HUDEP-2 (cell line): ENCODE results near the gene PCGF3.
A peak's percentile ranks its signal among the peaks of the same experiment; 100 is the strongest.
"Not testable (repeated sequence)": the region's sequence is repeated elsewhere in the genome, so short reads cannot be mapped to it uniquely, and the experiment has no call there.

Experiments used
- DNase-seq, 76 experiments: peaks; one replicate each; lab custom pipeline; 2025; ENCODE audit not compliant: unreplicated experiment in 76 of 76; lab: John Stamatoyannopoulos, UW

PCGF3 gene

DNA sequence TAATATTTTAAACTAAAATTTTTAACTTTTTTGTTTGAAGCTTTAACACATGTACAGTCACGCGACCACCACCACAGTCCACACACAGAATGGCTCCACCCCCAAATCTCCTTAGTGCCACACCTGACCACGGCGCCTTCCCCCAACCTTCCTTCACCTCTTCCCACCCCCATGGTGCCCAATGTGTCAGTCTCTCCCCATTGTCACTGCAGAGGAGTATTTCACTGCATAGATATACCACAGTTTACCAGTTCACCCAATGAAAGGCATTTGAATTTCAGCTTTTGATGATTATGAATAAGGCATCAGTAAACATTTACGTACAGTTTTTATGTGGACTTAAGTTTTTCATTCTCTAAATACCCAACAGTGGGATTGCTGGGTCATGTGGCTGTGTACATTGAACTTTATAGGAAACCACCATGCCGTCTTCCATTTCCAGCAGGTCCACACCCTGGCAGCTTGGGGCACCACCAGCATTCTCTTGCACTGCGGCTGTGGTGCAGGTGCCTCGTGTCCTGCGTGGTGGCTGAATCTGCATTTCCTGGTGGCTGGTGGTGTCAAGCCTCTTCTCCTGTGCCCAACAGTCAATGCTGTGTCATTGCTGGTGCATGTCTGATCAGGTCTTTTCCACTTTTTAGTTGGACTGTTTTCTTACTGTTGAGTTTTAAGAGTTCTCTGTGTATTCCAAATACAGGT lies 71.3 kb downstream of the PCGF3 start:
- DNase-seq, result no peak

DNA sequence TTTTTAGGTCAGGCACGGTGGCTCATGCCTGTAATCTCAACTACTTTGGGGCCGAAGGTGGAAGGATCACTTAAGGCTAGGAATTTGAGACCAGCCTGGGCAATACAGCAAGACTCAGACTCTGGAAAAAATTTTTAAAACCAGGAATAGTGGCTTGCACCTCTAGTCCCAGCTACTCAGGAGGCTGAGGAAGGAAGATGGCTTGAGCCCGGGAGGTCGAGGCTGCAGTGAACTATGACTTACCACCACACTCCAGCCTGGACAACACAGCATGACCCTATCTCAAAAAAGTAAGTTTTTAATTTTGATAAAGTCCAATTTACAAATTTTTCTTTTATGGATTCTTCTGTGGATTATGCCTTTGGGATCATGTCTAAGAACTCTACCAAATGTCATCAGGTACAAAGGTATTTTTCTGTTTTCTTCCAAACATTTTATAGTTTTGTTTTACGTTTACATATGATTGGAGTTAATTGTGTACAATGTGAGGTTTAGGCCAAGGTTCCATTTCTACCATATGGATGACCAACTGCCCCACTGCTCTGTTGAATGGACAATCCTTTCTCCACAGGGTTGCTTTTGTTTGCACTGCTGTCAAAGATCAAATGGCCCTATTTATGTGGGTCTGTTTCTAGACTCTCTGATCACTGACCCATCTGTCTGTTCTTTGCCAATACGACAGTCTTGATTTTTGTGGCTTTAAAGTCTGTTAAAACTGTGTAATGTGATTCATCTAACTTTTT lies 72.1 kb downstream of the PCGF3 start:
- no peak for DNase-seq

DNA sequence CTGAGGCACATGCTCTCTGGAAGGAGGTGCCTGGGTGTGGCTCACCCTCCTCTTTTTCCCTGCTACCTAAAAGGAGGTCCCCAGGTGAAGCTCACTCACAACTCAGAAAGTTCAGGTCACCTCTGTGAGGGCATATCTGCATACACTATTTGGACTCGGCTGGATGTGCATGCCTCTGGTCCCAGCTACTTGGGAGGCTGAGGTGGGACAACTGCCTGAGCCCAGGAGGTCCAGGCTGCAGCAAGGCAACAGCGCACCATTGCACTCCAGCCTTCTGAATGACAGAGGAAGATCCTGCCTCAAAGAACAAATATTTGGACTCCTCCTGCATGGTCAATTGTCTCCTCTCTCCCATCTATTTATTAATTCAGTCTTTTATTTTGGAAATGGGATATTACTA lies 73.9 kb downstream of the PCGF3 start:
- DNase-seq, result no peak

DNA sequence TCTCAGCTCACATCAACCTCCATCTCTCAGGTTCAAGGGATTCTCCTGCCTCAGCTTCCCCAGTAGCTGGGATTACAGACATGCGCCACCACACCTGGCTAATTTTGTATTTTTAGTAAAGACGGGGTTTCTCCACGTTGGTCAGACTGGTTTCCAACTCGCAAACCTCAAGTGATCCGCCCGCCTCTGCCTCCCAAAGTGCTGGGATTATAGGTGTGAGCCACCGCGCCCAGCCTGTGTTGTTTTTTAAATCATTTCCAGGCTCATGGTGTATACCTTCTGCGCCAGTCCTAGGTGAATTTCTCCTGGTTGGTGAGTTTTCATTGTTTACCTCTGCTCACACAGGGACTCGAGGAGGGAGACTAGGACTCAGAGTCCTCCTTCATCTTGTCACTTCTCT lies 74.6 kb downstream of the PCGF3 start:
- DNase-seq, result not testable (repeated sequence)

DNA sequence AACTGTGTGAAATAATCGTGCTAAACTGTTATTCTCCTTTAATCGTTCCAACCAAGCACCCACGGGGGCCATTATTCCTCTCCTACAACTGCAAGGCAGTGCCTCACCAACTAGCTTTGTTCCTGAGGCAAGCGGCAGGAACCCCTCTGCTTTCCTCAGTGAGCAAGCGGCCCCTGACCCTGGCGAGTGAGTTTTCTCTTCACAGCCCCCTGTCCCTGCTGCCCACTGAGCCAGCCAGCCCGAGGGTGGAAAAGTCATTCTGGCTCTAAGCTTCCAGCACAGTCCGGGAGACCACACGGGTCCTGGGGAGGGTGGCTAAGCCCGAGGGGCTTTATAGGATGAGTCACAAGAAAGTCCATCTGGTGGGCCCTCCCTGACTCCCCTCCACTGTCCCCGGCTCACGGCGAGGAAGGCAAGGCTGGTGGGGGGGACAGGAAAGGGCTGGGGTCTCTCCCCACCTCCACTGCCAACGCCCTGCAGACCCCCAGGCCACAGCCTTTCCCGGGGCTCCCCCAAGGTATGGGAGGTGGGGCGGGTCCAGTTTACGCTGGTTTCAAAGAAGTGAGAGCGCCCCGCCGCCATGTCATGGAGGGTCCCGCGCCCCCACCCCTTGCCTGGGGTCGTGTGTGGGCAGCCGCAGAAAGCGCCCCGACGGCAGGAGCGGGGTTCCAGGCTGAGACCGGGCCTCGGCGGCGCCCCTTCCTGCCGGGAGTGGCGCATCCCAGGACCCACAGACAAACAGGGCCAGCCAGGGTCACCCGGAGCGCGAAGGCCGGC lies 75.3 kb downstream of the PCGF3 start:
- DNase-seq, result no peak

DNA sequence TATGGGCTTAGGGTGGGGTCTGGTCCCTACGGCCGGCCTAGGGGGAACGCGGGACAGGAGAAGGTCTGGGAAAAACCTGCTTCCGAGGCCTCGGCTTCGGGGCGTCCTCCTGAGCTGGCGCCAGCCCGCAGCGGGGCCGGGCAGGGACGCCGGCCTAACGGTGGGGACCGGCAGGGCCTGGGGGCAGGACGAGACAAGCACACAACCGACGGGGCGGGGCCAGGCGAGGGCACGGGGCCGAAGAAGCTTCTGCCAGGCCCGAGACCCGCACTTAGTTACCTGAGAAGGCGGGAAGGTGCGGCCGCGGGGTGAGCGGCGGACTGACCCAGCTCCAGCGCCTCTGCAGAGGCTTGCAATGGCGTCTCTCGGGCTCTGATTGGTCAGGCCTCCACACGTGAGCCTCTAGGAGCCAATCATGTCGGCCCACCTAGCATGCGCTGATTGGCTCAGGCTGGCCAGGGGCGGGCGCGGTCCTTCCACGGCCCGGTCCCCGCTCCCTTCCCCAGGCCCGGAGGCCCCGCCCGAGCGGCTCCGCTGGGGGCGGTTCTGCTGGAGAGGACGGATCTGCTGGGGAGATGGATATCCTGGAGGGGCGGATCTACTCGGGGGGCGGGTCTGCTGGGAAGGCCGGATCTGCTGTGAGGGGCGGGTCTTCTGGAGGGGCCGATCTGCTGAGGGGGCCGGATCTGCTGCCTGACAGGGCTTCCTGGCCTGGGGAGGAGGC lies 76.0 kb downstream of the PCGF3 start:
- DNase-seq, result peak in 75 of 76 experiments; percentile 84 to 100 (median 98)

DNA sequence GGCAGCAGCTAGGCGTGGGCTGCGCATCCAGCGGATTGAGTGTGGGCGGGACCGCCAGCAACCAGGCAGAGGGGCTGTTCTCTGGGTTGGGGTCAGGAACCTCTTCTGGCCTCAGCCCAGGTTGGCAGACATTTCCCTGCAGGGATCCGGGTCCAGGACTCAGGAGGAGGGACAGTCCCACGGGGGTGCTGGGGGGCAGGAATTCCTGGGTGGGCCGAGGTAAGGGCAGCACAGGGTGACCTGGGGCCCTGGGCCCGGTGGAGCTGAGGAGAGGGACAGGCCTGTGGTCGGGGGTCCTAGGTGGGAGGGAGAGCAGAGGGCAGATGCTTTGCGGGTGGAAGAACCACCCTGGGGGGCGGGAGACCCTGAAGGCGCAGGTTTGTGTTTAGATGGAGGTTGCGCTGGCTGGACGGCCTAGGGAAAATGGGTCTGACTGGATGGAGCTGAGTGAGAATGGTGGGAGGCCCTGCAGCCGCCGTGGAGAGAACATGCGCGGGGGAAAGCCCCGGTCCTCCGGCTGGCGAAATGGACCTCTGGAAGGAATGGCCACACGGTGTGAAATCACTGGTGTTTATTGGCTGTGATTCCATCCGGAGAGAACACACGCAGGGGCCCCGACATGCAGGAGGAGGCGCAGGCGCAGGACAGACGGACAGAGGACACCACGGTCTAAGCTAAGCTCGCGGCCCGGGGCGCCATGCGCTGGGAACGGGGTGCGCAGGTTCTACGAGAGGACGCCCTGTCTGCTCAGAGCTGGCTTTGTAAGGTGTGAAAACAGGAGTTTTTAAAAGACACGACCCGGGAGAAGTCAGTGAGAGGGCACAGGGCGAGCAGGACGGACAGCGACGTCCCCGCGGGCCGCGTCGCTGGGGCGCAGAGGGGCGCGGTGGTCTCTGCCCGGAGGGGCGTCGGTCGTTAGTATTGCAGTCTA lies 79.0 kb downstream of the PCGF3 start:
- no peak for DNase-seq

DNA sequence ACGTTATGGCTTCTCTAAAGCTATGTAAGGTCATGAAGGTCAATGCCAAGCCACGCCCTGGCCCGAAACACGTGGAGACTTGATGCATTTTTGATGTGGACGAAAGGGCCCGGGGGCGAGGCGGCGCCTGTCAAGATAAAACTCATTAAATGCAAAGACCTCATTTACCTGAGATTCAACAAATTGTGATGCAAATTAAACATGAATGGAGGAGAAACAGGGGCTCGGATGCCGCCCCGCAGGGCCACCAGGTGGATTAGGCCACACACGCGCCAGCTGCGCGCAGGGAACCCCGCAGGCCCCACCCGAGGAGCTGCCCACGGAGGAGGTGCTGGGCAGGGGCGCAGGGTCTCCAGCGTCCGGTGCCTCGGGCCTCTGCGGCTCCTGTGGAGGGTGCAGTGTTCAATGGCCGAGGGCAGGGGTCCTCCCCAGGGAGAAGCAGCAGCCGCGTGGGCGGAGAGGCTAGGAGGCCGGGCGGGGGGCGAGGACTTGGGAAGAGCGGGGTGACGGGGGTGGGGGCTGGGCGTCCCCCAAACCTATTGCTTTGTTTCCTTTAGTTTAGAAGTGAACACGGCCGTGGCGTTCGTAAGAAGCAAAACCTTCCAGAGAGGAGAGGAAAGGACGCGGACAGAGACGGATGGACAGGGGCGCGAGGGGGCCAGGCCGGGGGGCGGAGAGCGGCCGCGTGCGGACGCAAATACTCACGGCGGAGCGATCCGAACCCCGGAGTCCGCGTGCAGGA lies 79.9 kb downstream of the PCGF3 start:
- peak in 1 of 76 experiments; percentile 7 for DNase-seq

DNA sequence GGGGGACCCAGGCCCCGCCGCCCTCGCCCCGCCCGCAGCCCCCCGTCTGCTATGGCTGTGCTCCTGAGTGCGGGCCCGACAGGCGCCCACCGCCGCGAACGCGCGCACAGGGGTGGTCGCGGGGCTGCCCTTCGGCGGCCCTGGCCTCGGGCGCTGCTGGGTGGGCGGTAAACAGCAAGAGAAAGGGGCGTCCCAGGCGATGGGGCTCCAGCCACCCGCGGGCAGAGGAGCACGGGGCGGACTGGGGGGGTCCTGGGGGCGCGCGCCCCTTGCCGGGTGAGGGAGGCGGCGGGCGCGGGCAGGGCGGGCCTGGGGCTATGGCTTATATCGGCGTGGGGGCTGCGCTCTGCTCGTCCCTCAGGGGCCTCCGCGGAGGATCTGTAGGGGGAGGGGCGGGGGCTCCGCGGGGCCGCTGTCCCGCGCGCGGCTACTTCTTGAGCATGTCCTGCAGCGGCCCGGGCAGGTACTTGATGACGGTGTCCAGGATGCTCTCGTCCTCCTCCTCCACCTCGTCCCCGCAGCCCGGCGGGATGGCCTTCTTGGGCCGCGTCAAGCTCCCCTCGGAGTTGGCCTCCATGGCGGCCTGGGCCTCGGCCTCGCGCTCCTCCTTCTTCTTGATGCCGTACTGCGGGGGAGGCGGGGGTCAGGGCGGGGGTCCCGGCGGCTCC lies 80.6 kb downstream of the PCGF3 start:
- no peak for DNase-seq

DNA sequence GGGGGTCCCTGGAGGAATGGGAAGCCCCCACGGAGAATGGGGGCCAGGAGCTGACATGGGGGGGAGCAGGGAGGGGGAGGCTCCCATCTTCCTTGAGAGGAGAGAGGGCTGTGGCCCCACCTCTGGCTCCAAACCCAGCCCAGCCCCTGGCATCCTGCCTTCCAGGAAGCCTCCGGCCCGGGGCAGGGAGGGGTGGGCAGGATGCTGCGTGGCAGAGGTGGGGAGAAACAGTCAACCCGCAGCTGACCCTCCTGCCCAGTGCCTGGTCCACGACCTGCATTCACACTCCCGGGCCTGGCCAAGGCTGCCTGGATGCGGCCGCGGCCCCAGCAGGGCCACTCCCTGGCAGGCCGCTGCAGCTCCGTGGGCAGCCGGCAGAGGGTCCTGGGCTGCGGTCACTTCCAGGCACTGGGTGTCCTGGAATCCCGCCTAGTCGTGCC lies 81.2 kb downstream of the PCGF3 start:
- no peak for DNase-seq

DNA sequence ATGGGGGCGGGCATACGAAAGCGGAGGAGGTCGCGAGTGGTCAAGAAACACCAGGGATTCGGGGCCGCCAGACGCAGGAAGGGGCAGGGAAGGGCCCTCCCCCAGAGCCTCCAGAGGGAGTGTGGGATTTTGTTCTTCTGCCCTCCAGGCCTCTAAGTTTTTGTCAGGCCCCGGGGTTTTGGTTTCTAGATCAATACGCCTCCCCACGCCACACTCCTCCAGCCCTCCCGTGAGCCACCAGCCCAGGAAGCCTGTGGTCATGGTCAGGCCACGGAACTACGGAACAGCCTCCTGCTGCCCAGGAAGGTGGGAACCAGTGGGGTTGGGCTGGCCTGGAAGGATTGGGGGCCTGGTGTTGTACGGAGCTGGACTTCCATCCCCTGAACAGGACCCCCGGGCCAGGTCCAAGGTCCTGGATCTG lies 81.9 kb downstream of the PCGF3 start:
- DNase-seq, result no peak

DNA sequence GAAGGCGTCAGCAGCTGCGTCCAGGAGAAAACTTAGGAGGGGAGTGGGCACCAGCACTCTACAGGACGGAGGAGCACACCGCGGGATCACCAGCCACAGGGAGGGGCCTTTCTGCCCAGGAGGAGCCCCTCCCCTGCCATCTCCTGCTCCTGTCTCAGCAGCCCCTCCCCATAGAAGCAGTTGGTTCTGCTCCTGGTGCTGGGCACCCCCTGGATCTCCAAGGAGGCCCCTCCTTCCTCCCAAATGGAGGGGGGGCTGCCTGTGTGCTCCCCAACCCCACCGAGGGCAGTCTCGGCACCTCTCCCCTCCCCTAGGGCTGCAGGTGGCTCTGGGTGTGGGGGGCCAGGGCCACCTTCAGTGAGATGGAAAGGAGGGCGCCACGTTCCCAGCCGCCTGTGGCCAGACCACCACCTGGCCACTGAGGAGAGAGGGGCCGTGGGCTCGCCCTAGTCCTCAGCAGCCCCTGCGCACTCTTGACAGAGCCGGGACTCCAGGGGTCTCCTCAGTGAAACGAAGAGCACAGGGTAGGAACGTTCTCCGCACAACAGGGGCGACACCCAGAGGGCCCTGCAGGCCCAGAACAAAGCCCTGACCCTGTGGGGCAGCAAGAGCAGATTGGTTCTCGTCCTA lies 82.5 kb downstream of the PCGF3 start:
- DNase-seq, result no peak

DNA sequence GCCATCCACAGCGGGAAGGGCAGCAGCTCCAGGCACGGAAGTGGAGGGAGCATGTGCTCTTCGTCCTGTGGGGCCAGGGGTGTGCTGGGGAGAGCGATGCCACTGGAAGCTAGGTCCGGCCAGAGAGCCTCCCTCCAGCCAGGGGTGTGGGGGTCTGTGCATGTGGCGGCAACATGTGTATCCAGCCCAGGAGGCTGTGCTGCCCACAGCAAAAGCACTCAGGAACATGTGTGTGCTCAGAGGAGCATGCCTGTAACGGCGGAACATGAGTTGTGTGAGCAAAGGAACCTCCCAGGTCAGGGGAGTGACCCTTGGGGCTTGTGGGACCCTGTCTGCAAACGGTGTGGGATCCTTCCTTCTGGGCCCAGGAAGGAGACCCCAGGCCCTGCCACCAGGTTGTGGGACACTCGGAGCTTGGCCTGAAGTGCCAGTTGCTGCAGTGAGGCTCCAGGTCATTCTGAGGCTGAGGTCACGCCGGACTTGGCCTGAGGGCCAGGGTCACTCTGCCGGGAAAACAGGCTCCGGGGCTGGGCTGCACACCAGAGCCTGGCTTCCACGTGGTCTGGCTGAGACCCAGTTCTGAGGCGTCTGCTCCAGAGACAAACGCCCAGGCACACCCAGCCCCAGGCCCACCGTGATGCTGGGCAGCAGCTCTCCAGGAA lies 83.1 kb downstream of the PCGF3 start:
- DNase-seq, result no peak

DNA sequence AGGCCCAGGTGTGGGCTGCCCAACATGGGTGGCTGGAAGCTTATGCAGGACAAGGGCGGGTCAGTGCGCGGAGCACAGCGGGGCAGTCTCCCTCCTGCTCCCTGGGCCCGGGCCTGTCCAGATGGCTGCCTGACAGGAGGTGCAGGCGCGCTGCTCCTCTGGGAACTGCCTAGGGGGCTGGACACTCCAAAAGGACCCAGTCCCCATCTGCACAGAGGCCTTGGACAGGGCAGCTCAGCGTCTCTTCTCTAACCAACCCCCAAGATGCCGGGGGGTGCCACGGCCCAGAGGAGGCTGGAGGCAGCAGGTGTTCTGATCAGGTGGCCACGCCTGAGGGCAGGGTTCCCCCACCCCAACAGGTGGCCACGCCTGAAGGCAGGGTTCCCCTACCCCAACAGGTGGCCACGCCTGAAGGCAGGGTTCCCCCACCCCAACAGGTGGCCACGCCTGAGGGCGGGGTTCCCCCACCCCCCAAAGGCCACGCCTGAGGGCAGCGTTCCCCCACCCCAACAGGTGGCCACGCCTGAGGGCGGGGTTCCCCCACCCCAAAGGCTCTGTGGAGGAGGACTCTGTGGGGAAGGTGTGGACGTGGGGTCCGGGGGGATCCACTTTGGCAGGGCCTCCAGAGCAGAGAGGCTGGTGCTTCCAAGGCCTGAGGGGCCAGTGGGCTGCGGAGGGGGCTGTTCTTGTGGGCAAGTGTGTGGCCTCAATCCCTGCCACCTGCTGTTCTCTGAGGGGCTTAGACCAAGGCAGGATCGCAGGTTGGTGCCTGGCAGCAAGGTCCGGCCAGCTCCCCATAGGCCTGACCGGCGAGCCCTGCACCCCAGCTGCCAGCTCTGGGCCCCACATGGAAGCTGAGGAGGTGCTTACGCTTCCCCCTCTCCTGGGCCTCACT lies 84.2 kb downstream of the PCGF3 start:
- DNase-seq, result no peak

DNA sequence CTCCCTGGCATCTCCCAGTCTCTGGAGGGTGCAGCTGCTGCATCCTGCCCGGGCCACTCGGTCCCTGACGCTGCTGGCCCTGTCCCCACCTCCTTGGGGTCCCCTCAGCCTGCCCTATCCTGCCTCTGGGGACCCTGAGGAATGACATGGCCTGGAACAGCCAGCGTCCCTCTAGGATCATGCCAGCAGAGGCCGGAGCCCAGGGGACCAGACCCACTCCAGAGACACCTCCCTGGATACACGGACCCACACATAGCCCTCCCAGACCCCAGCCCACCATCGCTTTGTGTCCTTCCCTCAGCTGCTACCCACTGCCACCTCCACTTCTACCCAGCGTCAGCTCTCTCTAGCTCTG lies 84.8 kb downstream of the PCGF3 start:
- DNase-seq, result no peak

DNA sequence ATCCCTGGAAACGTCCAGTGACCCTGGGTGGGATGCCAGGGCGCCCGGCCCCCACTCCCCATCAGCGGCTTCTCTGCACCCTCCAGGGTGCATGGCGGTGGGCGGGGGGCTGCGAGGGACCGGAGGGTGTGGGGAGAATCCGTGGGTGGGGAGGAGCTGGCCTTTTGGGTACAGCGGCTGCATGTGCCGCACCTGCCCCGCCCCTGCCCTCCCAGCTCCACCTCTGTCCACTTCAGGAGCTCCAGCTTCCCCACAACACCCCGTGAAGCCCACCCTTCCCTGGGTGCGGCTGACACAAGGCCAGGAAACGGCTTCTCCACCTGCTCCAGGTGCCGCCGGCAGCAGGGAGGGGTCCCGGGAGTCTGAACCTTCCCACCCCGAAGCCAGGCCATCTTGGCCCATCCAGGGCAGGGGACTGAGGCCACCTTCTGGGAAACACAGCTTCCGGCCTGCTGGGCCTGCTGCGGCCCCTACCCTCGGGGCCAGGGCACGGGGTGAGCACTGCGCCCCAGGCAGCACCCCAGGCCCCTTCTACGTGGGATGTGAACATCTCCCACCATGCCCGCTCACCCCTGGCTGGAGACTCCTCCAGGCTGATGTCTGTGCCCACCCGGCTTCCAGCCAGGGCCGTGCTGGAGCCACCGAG lies 85.7 kb downstream of the PCGF3 start:
- DNase-seq, result no peak
